SK-N-SH treated with all-trans-retinoic acid at 6 μM for 48 hours (cell line): ENCODE results near the gene TBCA.

Experiments used
- ARNTL ChIP-seq: fragments of 450-650 bp; formaldehyde crosslinking; IDR thresholded peaks from 2 replicates; pipeline ENCODE4 v1.5.0; 2020; ENCODE audit warnings: low read depth, mild to moderate bottlenecking, moderate library complexity, borderline replicate concordance
- ISL1 ChIP-seq: fragments of 250-450 bp; sonication (Bioruptor Pico); IDR thresholded peaks from 2 replicates; pipeline ENCODE4 v2.1.2; 2022; ENCODE audit warnings: mild to moderate bottlenecking, moderate library complexity
- POU6F1 ChIP-seq: fragments of 250-450 bp; sonication (Bioruptor Pico); IDR thresholded peaks from 2 replicates; pipeline ENCODE4 v1.8.0; 2021; ENCODE audit warnings: low read depth, mild to moderate bottlenecking, moderate library complexity, borderline replicate concordance
- RARB ChIP-seq: fragments of 250-450 bp; sonication (Bioruptor Pico); IDR thresholded peaks from 2 replicates; pipeline ENCODE4 v1.8.0; 2021; ENCODE audit warnings: mild to moderate bottlenecking, moderate library complexity
- SNAI2 ChIP-seq: fragments of 250-450 bp; sonication (Bioruptor Pico); IDR thresholded peaks from 2 replicates; pipeline ENCODE4 v1.5.0; 2020; ENCODE audit warnings: mild to moderate bottlenecking, moderate library complexity
- ZC3H10 ChIP-seq: fragments of 250-450 bp; sonication (Bioruptor Pico); IDR thresholded peaks from 2 replicates; pipeline ENCODE4 v1.5.1; 2021; ENCODE audit warnings: mild to moderate bottlenecking, moderate library complexity
- ZNF70 ChIP-seq: fragments of 450-650 bp; formaldehyde crosslinking; IDR thresholded peaks from 2 replicates; pipeline ENCODE4 v1.5.0; 2020; ENCODE audit warnings: mild to moderate bottlenecking, moderate library complexity
- TF ChIP-seq, protein P1 (sequence below): fragments of 250-450 bp; sonication (Bioruptor Pico); IDR thresholded peaks from 2 replicates; pipeline ENCODE4 v1.5.1; 2020; ENCODE audit warnings: low read depth, mild to moderate bottlenecking, moderate library complexity
- TF ChIP-seq, protein P2 (sequence below): fragments of 250-450 bp; sonication (Bioruptor Pico); IDR thresholded peaks from 2 replicates; pipeline ENCODE4 v1.5.0; 2020; ENCODE audit warnings: mild to moderate bottlenecking, moderate library complexity

GRCh38 chr5:77773734-77774280 is 2.3 kb downstream of the TBCA start:
- TF ChIP-seq ARNTL (CRISPR knock-in tag) (no peak), ISL1 (CRISPR knock-in tag) (no peak), RARB (CRISPR knock-in tag) (no peak), POU6F1 (no peak), ZC3H10 (CRISPR knock-in tag) (no peak), SNAI2 (CRISPR knock-in tag) (no peak), ZNF70 (CRISPR knock-in tag) (no peak)
- TF ChIP-seq, protein P1, sequence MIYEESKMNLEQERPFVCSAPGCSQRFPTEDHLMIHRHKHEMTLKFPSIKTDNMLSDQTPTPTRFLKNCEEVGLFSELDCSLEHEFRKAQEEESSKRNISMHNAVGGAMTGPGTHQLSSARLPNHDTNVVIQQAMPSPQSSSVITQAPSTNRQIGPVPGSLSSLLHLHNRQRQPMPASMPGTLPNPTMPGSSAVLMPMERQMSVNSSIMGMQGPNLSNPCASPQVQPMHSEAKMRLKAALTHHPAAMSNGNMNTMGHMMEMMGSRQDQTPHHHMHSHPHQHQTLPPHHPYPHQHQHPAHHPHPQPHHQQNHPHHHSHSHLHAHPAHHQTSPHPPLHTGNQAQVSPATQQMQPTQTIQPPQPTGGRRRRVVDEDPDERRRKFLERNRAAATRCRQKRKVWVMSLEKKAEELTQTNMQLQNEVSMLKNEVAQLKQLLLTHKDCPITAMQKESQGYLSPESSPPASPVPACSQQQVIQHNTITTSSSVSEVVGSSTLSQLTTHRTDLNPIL, result no peak
- TF ChIP-seq, protein P2, sequence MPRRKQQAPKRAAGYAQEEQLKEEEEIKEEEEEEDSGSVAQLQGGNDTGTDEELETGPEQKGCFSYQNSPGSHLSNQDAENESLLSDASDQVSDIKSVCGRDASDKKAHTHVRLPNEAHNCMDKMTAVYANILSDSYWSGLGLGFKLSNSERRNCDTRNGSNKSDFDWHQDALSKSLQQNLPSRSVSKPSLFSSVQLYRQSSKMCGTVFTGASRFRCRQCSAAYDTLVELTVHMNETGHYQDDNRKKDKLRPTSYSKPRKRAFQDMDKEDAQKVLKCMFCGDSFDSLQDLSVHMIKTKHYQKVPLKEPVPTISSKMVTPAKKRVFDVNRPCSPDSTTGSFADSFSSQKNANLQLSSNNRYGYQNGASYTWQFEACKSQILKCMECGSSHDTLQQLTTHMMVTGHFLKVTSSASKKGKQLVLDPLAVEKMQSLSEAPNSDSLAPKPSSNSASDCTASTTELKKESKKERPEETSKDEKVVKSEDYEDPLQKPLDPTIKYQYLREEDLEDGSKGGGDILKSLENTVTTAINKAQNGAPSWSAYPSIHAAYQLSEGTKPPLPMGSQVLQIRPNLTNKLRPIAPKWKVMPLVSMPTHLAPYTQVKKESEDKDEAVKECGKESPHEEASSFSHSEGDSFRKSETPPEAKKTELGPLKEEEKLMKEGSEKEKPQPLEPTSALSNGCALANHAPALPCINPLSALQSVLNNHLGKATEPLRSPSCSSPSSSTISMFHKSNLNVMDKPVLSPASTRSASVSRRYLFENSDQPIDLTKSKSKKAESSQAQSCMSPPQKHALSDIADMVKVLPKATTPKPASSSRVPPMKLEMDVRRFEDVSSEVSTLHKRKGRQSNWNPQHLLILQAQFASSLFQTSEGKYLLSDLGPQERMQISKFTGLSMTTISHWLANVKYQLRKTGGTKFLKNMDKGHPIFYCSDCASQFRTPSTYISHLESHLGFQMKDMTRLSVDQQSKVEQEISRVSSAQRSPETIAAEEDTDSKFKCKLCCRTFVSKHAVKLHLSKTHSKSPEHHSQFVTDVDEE (CRISPR knock-in tag), result no peak
